GM18907 (cell line): ENCODE data around the gene PDGFC.

Experiments used
- ATAC-seq: cut with Tn5 transposase; IDR thresholded peaks from one replicate; pipeline ENCODE4 v1.9.1; 2021; ENCODE audit warnings: mild to moderate bottlenecking, moderate library complexity; ENCODE audit not compliant: unreplicated experiment

Gene PDGFC

GRCh38 chr4:156790866-156791265, 180.7 kb downstream of the PDGFC start:
- ATAC-seq = no peak

- no peak for ATAC-seq
Observed at GRCh38 chr4:156788782-156789181, 182.8 kb downstream of the PDGFC start.

- ATAC-seq = no peak
Observed at GRCh38 chr4:156786713-156787112, 184.9 kb downstream of the PDGFC start.

- no peak for ATAC-seq
Observed at GRCh38 chr4:156784970-156785369, 186.6 kb downstream of the PDGFC start.

- ATAC-seq = no peak
Observed at GRCh38 chr4:156783966-156784365, 187.6 kb downstream of the PDGFC start.

GRCh38 chr4:156782491-156782890, 189.1 kb downstream of the PDGFC start:
- no peak for ATAC-seq

GRCh38 chr4:156781852-156782251, 189.7 kb downstream of the PDGFC start:
- no peak for ATAC-seq

- ATAC-seq = no peak
Observed at GRCh38 chr4:156779774-156780173, 191.8 kb downstream of the PDGFC start.

- no peak for ATAC-seq
Observed at GRCh38 chr4:156779042-156779441, 192.6 kb downstream of the PDGFC start.

GRCh38 chr4:156778606-156779005, 193.0 kb downstream of the PDGFC start:
- no peak for ATAC-seq

- ATAC-seq = no peak
Observed at GRCh38 chr4:156778093-156778492, 193.5 kb downstream of the PDGFC start.

GRCh38 chr4:156775813-156776212, 195.8 kb downstream of the PDGFC start:
- no peak for ATAC-seq

GRCh38 chr4:156774422-156774821, 197.2 kb downstream of the PDGFC start:
- ATAC-seq = no peak

- no peak for ATAC-seq
Observed at GRCh38 chr4:156773648-156774357, 197.8 kb downstream of the PDGFC start.

GRCh38 chr4:156771171-156771837, 200.3 kb downstream of the PDGFC start:
- no peak for ATAC-seq

GRCh38 chr4:156770140-156770539, 201.5 kb downstream of the PDGFC start:
- no peak for ATAC-seq

GRCh38 chr4:156767911-156768415, 203.6 kb downstream of the PDGFC start:
- no peak for ATAC-seq

GRCh38 chr4:156766846-156767245, 204.8 kb downstream of the PDGFC start:
- ATAC-seq = no peak

- no peak for ATAC-seq
Observed at GRCh38 chr4:156765277-156765676, 206.3 kb downstream of the PDGFC start.

- ATAC-seq = no peak
Observed at GRCh38 chr4:156764846-156765245, 206.8 kb downstream of the PDGFC start.

- no peak for ATAC-seq
Observed at GRCh38 chr4:156764145-156764544, 207.5 kb downstream of the PDGFC start.

- no peak for ATAC-seq
Observed at GRCh38 chr4:156763511-156763910, 208.1 kb downstream of the PDGFC start.
